Measurements from ENCODE around the gene ATL1.

ATL1 gene

GRCh38 chr14:50530794-50531365 is 29.1 kb upstream of the ATL1 start:
- no peaks in the 10 kb centered on the region for H3K27me3 ChIP-seq (ENCODE audit: insufficient read depth, low read depth)
- H3K4me3 ChIP-seq (IDR thresholded peaks at IDR 0.05; ENCODE audit: insufficient read depth, low read depth, low read length), result no peak overlapping the region
- no peaks in the 10 kb centered on the region for H3K36me3 ChIP-seq (ENCODE audit: insufficient read depth)
- TF ChIP-seq CTCF (conservative IDR thresholded peaks at IDR 0.05; ENCODE audit: low read depth, low read length), result no peak
- H3K79me2 ChIP-seq (ENCODE audit: insufficient read depth, low read depth), result peaks cover 55% of the 10 kb centered on the region
- H3K4me1 ChIP-seq (ENCODE audit: low read depth, poor library complexity, severe bottlenecking), result peaks cover 21% of the 10 kb centered on the region
- no peak overlapping the region; the same call in 1 of the 2 replicates for H3K9ac ChIP-seq
- no peak overlapping the region for H3K27ac ChIP-seq
- peak overlapping the region; percentile 86 for H3K4me2 ChIP-seq
- H2AFZ ChIP-seq (ENCODE audit: low read depth), result no peak overlapping the region
- H4K20me1 ChIP-seq (ENCODE audit: insufficient read depth), result no peaks in the 10 kb centered on the region

GRCh38 chr14:50531595-50532501 is 28.1 kb upstream of the ATL1 start:
- no peaks in the 10 kb centered on the region for H4K20me1 ChIP-seq (ENCODE audit: insufficient read depth)
- peaks cover 47% of the 10 kb centered on the region for H3K79me2 ChIP-seq (ENCODE audit: insufficient read depth, low read depth)
- H3K4me3 ChIP-seq (IDR thresholded peaks at IDR 0.05; ENCODE audit: insufficient read depth, low read depth, low read length), result no peak overlapping the region
- peak overlapping the region; percentile 86 for H3K9ac ChIP-seq
- no peaks in the 10 kb centered on the region for H3K36me3 ChIP-seq (ENCODE audit: insufficient read depth)
- H3K4me2 ChIP-seq, result peak overlapping the region; percentile 86
- no peak for TF ChIP-seq CTCF (conservative IDR thresholded peaks at IDR 0.05; ENCODE audit: low read depth, low read length)
- H3K27me3 ChIP-seq (ENCODE audit: insufficient read depth, low read depth), result no peaks in the 10 kb centered on the region
- peak overlapping the region; percentile 81 for H2AFZ ChIP-seq (ENCODE audit: low read depth)
- H3K27ac ChIP-seq, result peak overlapping the region; percentile 68
- peaks cover 21% of the 10 kb centered on the region for H3K4me1 ChIP-seq (ENCODE audit: low read depth, poor library complexity, severe bottlenecking)

- Histone ChIP-seq H3K79me2 (ENCODE audit: insufficient read depth, low read depth) (peaks cover 41% of the 10 kb centered on the region), H3K4me2 (peak within 1 kb of the TSS; percentile 88), H3K4me3 (IDR thresholded peaks at IDR 0.05; ENCODE audit: insufficient read depth, low read depth, low read length) (no peak within 1 kb of the TSS), H3K4me1 (ENCODE audit: low read depth, poor library complexity, severe bottlenecking) (peaks cover 21% of the 10 kb centered on the region), H3K27ac (peak within 1 kb of the TSS; percentile 68), H3K27me3 (ENCODE audit: insufficient read depth, low read depth) (no peaks in the 10 kb centered on the region), H2AFZ (ENCODE audit: low read depth) (peak within 1 kb of the TSS; percentile 81), H3K9ac (peak within 1 kb of the TSS; percentile 86), H3K36me3 (ENCODE audit: insufficient read depth) (no peaks in the 10 kb centered on the region), H4K20me1 (ENCODE audit: insufficient read depth) (no peaks in the 10 kb centered on the region)
- peak; percentile 28; the same call in 1 of the 2 replicates for TF ChIP-seq CTCF (conservative IDR thresholded peaks at IDR 0.05; ENCODE audit: low read depth, low read length)
Measured at GRCh38 chr14:50532502-50533240, 27.3 kb upstream of the ATL1 start, which contains the start of gene MAP4K5. TSS of gene MAP4K5 (minus strand) at chr14:50532569. CDS start at chr14:50532049, 520 bp downstream.

- H3K4me3 ChIP-seq (IDR thresholded peaks at IDR 0.05; ENCODE audit: insufficient read depth, low read depth, low read length), result no peak overlapping the region
- peak overlapping the region; percentile 88 for H3K4me2 ChIP-seq
- no peaks in the 10 kb centered on the region for H3K36me3 ChIP-seq (ENCODE audit: insufficient read depth)
- H3K27me3 ChIP-seq (ENCODE audit: insufficient read depth, low read depth), result no peaks in the 10 kb centered on the region
- H3K27ac ChIP-seq, result peak overlapping the region; percentile 68; the same call in 1 of the 2 replicates
- peak overlapping the region; percentile 86; the same call in 1 of the 2 replicates for H3K9ac ChIP-seq
- peaks cover 36% of the 10 kb centered on the region for H3K79me2 ChIP-seq (ENCODE audit: insufficient read depth, low read depth)
- no peaks in the 10 kb centered on the region for H4K20me1 ChIP-seq (ENCODE audit: insufficient read depth)
- peak overlapping the region; percentile 81 for H2AFZ ChIP-seq (ENCODE audit: low read depth)
- H3K4me1 ChIP-seq (ENCODE audit: low read depth, poor library complexity, severe bottlenecking), result peaks cover 21% of the 10 kb centered on the region
- TF ChIP-seq CTCF (conservative IDR thresholded peaks at IDR 0.05; ENCODE audit: low read depth, low read length), result no peak
Measured at GRCh38 chr14:50533241-50533705, 26.7 kb upstream of the ATL1 start.
